H7 (cell line): Measurements from ENCODE around the gene PANK3. TPM values are rescaled to one million over a fixed set of nuclear protein-coding genes. Genes with fewer than 3 reads are reported as not detected.
A peak's percentile ranks its signal among the peaks of the same experiment; 100 is the strongest.
"Not testable (repeated sequence)": the region's sequence is repeated elsewhere in the genome, so short reads cannot be mapped to it uniquely, and the experiment has no call there.

Experiments used
- DNase-seq: peaks from one replicate; pipeline ENCODE4 v3.0.0; 2012
- H3K27me3 ChIP-seq: 2 replicates; pipeline ENCODE4 v1.6.0; 2011; ENCODE audit warnings: mild to moderate bottlenecking, low read length; ENCODE audit not compliant: control insufficient read depth, insufficient read depth
- H3K36me3 ChIP-seq: replicated peaks from 2 replicates; pipeline ENCODE4 v1.5.1; 2011; ENCODE audit warnings: low read length; ENCODE audit not compliant: control insufficient read depth, insufficient read depth
- H3K4me3 ChIP-seq: 2 replicates; pipeline ENCODE4 v1.5.1; 2011; ENCODE audit warnings: low read depth, mild to moderate bottlenecking, control low read depth, low read length, moderate library complexity; ENCODE audit not compliant: insufficient read depth
- total RNA-seq: library from RNA; depleted of rRNA; stranded (reverse); fragments of >200 nt; shearing (Covaris generic); gene quantifications from 2 replicates; pipeline ENCODE4 v1.2.3, GENCODE V29; 2014

The PANK3 gene
- total RNA-seq, 1 experiment from 2014 or later, result 50.1 TPM

DNA sequence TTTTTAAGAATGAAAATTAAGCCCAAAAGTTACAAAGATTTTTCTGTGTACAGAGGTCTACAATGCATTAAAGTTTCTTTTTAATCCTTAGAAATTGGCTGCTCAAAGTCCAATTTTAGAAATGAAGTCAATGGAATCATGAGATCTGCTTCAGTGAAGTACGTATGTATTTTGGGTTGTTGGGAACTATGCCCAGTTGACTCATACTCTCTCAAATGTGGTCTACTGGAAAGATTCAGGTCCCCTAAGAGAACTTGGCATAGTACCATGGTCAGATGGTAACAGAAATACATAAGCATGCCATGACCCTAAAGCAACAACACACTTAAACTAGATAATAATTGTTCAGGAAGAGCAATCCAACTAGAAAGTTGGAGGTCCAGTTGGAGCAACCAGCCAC is 27.0 kb downstream of the PANK3 start:
- Histone ChIP-seq H3K36me3 (peaks cover 5% of the 10 kb centered on the region), H3K27me3 (no peaks in the 10 kb centered on the region), H3K4me3 (no peak overlapping the region)
- no peak for DNase-seq

DNA sequence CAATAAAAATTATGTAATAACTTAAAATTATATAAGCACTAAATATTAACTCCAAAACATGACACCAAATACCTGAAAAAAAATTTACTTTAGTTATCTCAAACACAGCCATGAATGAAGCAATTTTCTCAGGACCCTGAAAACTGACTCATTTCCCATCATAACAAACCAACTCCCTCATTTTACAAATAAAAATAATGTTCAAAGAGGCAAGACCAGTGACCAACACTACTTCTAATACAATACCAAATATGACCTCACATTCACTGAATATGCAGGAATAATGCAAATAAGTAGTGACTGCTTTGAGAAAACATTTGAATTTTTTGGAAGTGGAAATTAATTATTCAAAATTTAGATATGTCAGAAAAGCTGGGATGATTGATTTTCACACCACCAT is 28.5 kb downstream of the PANK3 start:
- H3K27me3 ChIP-seq, result no peaks in the 10 kb centered on the region
- DNase-seq, result no peak
- no peak overlapping the region for H3K4me3 ChIP-seq
- H3K36me3 ChIP-seq, result peaks cover 1% of the 10 kb centered on the region; the same call in 1 of the 2 replicates

DNA sequence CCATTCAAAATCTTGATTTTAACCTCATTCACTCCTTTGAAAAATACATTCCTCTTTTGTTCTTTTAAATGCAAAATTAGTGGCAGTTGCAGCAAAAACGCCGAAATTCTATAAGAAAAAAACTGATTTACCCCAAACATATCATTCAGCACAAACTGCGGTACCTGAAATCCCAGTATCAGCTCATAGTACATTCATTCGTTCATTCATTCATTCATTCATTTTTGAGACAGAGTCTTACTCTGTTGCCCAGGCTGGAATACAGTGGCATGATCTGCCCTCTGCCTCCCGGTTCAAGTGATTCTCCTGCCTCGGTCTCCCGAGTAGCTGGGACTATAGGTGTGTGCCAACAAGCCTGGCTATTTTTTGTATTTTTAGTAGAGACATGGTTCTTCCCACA is 29.6 kb downstream of the PANK3 start:
- H3K4me3 ChIP-seq, result no peak overlapping the region
- DNase-seq, result no peak
- H3K27me3 ChIP-seq, result no peaks in the 10 kb centered on the region
- H3K36me3 ChIP-seq, result peaks cover 1% of the 10 kb centered on the region; the same call in 1 of the 2 replicates

DNA sequence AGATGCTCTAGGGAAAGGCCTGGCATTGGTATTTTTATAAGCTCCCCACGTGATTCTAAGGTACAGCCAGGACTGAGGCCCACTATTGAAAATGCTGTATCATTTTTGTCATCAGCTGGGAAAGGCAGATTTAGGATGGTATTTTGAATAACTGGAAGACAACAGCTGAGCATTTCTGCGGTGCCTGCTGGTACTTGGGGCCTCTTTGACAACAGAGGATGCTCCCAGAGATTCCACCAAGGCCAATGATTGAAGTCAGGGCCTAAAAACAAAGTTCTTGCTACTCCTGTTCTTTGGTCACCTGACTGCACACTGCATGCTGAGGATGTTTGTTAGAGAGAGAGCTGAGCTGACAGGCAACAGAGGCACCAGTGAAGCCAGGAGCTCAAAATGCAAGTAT is 42.0 kb downstream of the PANK3 start:
- H3K27me3 ChIP-seq, result no peaks in the 10 kb centered on the region
- H3K36me3 ChIP-seq, result no peaks in the 10 kb centered on the region
- no peak overlapping the region for H3K4me3 ChIP-seq
- DNase-seq, result no peak

DNA sequence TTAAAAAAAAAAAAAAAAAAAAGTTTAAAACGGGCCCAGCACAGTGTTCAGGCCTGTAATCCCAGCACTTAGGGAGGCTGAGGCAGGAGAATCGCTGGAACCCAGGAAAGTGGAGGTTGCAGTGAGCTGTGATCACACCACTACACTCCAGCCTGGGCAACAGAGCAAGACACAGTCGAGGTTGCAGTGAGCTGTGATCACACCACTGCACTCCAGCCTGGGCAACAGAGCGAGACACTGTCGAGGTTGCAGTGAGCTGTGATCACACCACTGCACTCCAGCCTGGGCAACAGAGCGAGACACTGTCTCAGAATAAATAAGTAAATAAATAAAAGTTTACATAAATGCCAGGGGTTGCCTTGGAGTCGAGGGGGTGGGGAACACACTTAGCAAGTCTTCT is 44.8 kb downstream of the PANK3 start:
- H3K36me3 ChIP-seq, DNase-seq, H3K4me3 ChIP-seq: not testable (repeated sequence)
- peaks cover 12% of the 10 kb centered on the region for H3K27me3 ChIP-seq

DNA sequence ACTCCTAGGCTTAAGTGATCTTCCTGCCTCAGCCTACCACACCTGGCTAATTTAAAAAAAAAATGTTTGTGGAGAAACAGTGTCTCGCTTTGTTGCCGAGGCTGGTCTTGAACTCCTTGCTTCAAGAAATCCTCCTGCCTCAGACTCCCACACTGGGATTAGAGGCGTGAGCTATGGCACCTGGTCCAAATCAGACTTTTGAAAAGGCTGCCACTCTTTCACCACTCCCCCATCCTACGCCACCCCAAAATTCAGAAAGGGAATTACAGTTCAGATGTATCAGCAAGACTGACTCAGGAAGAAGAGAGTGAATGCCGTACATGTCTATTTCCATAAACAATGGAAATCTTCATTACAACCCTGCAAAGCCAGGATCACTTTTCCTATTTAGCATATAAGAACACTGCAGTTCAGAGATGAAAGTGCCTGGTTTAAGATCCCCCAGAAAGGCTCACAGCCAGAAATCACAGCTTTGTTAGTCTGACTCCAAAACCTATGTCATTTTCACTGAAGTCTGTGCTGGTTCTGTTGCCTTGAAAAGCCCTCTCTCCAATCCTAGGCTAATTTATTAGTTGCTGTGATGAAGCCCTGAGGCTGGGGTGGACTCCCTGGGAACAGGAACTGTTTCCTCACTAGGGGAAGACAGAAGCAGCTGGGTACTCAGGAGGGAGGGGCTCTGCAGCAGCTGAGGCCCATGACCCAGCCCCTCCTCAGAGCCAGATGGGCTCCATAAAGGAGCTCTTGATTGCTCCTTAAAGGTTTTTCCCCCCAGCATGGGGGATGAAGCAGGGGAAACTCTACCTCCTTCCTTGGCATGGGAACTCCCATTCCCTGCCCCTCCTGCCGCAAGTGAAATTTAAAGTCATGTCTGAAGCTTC is 46.9 kb downstream of the PANK3 start:
- Histone ChIP-seq H3K4me3 (no peak overlapping the region), H3K36me3 (no peaks in the 10 kb centered on the region), H3K27me3 (peaks cover 23% of the 10 kb centered on the region)
- DNase-seq, result peak; percentile 65

DNA sequence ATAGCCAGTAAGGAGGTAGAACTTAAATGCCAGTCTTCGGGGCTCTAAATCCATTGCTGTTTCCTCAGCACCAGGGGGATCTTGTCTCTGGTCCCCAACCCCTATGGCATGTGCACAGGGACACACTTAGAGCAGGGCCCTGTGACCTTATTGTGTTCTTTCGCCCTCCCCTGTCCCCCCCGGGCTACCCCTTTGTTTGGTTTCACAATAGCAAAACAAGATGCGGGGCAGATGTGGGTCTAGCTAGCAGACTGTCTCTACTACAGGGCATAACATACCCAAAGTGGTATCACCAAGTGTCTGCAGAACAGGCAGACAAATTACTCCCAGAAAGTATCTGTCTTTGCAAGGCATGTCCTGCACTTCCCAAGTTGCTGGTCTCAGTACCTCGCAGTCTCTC is 48.0 kb downstream of the PANK3 start:
- no peak for DNase-seq
- no peak overlapping the region for H3K4me3 ChIP-seq
- peaks cover 23% of the 10 kb centered on the region for H3K27me3 ChIP-seq
- H3K36me3 ChIP-seq, result no peaks in the 10 kb centered on the region

DNA sequence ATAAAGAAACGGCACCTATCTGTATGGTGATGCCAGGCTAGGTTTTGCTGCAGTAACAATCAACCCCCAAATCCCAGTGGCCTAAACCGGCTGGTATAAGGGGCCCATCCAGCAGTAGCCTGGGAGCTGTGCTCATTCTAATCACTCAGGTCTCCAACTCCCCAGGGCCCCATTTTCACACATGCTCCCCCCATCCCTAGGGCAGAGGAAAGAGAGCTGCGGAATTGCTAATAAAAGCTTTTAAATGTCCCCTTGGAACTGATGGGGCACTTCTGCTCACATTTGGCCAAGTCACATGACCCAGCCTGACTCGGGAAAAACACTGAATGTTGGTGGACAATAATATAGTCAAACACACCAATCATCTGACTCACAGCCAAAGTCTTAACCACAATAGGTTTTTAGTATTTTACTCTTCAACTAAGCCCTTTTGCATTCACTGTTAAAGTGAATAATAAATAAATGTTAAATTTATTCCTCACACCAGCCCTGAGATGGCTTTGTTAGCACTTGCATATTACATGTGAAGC is 48.5 kb downstream of the PANK3 start:
- peaks cover 23% of the 10 kb centered on the region for H3K27me3 ChIP-seq
- H3K4me3 ChIP-seq, result no peak overlapping the region
- DNase-seq, result no peak
- H3K36me3 ChIP-seq, result no peaks in the 10 kb centered on the region

DNA sequence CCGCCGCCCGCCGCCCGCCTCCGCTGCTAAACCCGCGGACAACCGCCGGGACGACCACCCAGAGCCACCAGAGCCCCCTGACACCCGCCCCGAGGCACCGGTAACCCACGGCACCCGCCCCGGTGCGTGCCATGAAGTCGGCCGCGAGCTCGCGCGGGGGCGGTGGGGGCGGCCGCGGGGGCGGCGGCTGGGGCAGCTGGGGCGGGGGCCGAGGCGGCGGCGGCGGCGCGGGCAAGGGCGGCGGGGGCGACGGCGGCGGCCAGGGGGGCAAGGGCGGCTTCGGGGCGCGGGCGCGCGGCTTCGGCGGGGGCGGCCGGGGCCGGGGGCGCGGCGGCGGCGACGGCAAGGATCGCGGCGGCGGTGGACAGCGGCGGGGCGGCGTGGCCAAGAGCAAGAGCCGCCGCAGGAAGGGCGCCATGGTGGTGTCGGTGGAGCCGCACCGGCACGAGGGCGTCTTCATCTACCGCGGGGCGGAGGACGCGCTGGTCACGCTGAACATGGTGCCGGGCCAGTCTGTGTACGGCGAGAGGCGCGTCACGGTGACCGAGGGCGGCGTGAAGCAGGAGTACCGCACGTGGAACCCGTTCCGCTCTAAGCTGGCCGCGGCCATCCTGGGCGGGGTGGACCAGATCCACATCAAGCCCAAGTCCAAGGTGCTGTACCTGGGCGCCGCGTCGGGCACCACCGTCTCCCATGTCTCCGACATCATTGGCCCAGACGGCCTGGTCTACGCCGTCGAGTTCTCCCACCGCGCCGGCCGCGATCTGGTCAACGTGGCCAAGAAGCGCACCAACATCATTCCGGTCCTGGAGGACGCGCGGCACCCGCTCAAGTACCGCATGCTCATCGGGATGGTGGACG is 49.6 kb downstream of the PANK3 start:
- DNase-seq, result peak; percentile 75
- H3K4me3 ChIP-seq, result peak overlapping the region; percentile 47
- peaks cover 23% of the 10 kb centered on the region for H3K27me3 ChIP-seq
- H3K36me3 ChIP-seq, result no peaks in the 10 kb centered on the region

DNA sequence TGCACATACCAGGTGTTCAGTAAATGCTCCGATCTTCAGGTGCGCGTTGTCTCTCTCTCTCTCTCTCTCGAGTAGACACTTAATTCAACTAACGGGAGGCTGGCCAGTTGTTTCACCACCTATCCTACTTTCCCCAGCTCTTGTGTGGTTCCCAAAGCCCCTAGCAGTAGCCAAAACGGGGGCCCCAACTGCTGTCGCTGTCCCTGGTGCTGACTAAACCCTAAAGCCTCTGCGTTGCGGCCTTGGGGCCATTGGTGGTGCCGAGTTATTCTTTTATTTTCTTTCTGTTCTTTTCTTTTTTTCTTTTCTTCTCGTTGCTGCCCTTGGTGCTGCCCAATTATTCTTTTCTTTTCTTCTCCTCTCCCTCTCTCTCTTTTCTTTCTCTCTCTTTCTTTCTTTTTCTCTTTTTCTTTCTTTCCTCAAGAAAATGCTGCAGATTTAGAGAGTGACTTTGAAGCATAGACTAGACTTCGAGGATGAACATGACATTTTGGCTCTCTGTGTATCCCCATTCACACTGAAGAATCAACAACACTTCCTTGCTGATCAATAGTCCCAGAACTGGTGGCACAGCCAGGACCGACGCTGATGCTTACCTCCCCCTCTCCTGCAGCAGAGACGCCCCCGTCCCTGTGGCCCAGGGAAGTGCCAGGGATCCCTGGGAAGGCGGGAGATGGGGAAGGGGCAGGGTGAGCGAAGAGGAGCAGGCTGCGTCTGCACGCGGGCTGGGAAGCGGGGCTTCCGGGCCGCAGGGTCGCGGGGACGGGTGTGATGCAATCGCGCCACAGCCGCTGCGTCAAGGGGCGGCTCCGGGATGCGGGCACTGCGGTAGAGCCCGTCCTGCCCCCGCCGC is 50.4 kb downstream of the PANK3 start, which contains the start of gene FBLL1:
Gene FBLL1 (plus strand): TSS at position 785 of the 853 bp plus-strand sequence. CDS start 200 bp downstream, outside the sequence.
- Histone ChIP-seq H3K36me3 (no peaks in the 10 kb centered on the region), H3K27me3 (peaks cover 23% of the 10 kb centered on the region), H3K4me3 (peak within 1 kb of the TSS; percentile 47)
- DNase-seq, result peak; percentile 88

DNA sequence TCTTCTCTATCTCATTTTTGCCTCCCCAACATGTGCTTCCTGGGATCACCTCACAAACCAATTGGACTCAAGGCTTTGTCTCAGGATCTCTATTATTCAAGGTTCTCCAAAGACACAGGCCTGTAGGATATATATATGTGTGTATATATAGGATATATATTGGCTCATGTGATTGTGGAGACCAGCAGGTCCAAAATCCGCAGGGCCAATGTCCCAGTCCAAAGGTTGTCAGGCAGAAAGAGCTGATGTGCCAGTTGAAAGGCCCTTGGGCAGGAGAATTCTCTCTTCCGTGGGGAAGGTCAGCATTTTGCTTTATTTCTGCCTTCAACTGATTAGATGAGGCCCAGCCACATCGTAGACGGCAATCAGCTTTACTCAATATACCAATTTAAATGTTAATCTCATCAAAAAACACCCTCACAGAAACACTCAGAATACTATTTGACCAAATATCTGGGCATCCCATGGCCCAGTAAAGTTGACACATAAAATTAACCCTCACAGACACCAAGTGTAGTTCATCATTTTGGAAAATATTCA is 51.3 kb downstream of the PANK3 start:
- DNase-seq, result no peak
- Histone ChIP-seq H3K4me3 (no peak overlapping the region), H3K27me3 (peaks cover 23% of the 10 kb centered on the region), H3K36me3 (no peaks in the 10 kb centered on the region)

DNA sequence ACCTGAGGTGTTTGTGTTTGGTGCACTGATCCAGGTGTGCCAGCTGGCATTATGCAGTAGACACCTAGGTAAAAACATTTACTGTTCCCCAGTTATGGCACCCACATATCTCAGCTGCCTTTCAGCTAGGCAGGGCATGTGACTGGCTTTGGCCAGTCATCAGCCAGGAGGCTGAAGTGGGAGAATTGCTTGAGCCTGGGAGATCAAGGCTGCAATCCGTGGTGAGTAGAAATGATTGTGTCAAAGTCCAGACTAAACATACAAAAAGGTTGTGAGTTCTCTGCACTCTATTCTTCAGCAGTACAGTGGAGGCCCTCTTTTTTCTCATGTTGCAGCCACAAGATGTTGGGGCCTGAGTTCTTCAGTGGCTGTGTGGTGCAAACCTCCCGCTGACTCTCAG is 53.3 kb downstream of the PANK3 start:
- no peak for DNase-seq
- Histone ChIP-seq H3K36me3 (no peaks in the 10 kb centered on the region), H3K27me3 (peaks cover 23% of the 10 kb centered on the region), H3K4me3 (no peak overlapping the region)

DNA sequence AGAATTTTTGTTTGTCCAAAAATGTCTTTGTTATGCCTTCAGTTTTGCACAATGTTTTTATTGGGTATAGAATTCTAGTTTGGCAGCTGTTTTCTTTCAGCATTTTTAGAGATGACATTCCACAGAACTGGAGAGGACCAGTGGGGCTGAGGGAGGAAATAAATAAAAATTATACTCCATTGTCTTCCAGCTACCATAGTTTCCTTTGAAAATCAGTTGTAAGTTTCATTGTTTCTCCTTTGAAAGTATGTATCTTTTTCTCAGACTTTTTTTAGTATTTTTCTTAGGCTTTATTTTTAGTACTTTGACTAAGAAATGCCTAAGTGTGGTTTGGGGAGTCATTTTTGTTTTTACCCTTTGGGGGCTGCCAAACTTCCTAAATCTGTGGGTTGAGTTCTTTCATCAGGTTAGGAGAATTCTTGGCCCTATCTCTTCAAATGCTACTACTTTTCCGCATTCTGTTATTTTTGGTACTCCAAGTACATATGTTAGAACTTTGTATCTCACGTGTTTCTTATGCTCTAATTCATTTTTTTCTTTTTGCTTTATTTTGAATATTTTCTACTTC is 65.2 kb downstream of the PANK3 start:
- no peak overlapping the region for H3K4me3 ChIP-seq
- H3K27me3 ChIP-seq, result no peaks in the 10 kb centered on the region
- DNase-seq, result no peak
- H3K36me3 ChIP-seq, result peaks cover 35% of the 10 kb centered on the region
